CD4-positive, alpha-beta T cell treated with Interferon alpha-2 for 1 hour (primary cell): ENCODE measurements around the gene SLC25A26.

Experiments
- DNase-seq, 2 donors: peaks; one replicate each; pipeline ENCODE4 v3.0.0-alpha.2; 2020 to 2022

SLC25A26 gene

DNA sequence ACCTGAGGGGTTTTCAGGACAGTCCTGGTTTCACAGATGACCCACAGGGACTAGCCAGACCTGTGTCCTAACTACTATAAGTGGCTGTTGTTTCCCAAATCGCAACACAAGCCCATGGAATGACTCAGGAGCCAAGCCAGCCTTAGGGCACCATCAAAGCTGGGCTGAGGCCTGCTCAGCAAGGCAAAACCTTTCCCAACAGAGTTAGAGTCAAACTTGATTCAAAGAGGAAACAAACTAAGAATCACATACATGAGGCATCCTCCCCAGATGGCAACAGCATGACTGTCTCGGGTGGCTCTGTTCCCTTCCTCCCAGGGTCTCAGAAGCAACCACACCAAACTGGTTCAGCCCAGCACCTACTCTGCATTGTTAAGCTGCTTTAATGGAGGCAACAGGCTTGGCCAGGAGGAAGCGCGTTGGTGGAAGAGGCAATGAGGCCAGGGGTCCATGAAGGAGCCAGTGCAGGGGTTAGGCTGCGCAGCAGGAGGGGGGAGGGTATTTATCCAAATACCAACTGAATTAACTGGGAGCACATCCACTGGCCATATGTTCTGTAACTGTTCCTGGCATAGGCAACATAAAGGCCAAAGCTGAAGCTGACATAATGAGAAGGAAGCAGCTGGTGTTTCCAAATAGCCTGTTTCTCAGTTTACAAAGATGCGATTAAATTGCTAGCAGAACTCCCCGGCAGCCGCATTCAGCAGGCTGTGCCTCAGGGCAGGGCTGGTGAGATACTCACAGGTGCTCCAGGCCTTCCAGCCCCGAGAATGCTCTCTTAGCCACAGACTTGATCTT lies 177.6 kb downstream of the SLC25A26 start:
- no peak for DNase-seq

DNA sequence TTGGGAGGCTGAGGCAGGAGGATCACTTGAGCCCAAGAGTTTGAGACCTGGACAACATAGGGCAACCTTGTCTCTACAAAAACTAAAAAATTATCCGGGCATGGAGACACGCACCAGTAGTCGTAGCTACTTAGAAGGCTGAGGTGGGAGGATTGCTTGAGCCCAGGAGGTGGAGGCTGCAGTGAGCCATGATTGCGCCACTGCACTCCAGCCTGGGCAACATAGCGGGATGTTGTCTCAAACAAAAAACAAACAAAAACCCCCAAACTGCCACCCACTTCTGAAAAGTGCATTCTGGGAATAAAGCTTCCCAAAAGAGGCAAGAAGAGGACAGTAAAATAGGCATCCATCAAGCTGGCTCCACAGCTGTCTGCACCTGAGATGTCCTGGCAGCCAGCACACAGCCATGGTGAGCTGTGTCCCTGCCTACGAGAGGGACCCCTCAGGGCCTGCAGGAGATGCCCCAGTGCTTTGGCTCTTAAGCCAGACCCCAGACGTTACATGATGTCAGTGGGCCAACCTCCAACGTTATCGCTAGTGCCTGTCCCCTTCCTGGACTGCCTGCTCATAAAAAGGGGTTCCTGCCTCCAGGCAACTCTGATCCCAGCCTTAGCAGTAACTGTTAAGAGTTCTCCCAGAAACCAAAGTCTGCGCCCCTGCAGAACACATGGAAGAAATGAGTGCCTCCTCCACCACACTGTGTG lies 178.9 kb downstream of the SLC25A26 start:
- DNase-seq: no peak

DNA sequence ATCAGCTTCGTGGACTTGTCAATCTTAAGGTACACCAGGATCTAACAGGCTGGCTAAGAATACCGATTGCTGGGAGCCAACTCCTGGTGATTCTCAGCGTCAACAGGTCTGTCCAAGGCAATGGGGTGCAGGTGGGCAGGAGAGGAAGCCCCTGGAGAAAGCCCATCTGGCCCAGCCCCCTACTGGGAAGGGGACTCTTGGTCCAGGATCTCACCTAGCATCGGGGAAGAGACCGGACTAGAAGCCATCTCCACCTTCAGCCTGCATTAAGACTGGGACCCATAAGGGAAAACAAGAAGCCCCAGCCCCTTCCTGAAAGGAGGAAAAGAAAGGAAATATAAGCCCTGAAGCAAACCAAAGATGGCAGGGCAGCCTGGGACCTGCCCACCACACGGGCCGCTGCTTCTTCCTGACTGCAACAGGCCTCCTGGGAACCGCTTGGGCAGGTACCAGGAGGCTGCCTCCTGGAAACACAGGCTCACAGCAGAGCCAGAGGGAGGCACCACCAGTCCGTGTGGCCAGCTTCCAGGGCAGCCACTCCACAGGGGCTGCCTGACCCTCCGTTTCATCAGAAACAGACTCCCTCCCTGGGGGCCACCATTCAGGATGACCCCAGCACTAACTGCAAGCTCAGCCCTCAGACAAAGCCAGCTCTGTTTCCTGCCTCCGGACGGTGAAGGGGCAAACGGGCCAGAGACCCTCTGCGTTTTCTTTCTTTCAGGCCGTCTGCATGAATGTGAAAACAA lies 179.8 kb downstream of the SLC25A26 start:
- no peak for DNase-seq

DNA sequence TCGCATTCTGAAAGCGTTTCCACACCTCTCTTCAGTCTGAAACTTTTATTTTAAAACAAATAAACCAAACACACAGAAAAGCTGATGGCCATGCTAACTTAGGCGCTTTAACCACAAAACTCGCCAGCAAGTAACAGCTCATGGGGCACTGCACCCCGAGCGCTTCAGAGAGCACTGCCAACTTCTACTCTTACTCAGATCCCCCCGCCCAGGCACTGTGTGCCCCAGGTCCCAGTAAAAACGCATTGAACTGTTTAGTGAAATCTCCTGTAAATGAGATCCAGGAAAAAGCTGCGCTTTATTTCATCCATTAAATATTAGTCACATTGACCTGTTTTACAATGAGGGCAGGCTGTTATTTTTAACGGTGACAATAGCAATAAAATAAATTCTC lies 180.4 kb downstream of the SLC25A26 start:
- DNase-seq: no peak

DNA sequence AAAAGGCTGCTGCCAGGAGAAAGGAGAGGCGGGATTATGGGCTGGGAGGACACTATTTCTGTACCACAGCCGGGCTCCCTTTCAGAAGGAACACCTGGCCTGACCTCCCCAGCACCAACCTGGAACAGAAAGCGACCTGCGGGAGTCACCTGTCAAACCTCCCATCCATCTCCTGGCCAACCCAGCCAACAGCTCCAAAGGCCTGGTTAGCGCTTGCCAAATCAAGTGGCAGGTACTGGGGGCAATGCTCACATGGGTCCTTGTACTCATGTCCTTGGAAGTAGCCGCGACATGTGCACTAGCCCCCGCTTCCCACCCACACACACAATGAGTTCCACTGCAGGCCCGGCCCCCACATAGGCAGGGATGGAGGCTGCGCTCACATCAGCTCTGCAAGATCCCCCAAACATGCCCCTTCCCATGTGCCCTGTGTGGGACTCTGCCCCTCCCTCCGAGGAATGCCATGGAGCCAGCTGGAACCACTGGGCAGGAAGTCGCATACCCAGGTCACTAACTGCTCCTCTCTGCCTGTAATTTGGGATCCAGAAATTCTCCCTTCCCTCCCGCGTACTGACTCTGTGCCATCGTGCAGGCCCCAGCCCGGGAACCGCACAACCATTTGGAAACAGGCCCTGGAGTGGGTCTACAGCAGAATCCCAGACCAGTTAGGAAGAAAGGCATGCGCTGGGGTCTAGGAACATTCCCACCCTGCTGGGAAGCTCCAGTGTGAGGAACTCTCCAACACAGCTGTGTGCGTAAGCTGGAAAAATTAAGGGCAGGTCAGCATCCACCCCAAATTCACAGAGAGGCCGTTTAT lies 181.1 kb downstream of the SLC25A26 start:
- no peak for DNase-seq

DNA sequence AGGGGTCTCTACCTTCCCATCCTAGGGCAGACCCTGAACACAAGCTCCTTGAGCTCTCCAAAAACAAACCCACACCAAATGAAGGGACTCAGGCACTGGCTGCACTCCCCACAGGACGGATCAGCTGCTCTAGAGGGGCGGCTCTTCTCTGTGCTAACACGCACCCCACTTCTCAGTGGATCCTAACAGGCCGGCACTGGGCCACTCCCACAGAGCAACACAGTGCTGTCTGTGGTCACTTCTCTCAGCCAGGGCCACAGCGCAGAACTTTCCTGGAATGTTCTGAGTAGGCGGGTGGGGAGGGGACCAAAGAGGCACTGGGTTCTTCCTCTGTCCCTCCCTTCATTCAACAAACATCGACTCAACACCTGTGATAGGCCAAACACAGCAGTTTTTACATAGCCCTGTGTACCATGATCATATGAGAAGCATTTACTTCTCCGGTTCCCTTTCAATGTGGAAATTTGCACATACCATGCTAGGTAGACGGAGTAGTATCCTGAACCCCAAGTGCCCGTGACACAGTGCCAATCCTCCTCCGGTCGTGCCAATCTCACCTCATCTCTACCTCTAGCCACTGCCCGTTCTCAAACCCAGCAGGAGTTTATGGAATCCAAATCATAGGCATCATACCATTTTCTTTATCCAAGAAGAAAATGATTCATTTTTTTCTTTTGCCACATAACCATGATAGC lies 181.9 kb downstream of the SLC25A26 start:
- no peak for DNase-seq

DNA sequence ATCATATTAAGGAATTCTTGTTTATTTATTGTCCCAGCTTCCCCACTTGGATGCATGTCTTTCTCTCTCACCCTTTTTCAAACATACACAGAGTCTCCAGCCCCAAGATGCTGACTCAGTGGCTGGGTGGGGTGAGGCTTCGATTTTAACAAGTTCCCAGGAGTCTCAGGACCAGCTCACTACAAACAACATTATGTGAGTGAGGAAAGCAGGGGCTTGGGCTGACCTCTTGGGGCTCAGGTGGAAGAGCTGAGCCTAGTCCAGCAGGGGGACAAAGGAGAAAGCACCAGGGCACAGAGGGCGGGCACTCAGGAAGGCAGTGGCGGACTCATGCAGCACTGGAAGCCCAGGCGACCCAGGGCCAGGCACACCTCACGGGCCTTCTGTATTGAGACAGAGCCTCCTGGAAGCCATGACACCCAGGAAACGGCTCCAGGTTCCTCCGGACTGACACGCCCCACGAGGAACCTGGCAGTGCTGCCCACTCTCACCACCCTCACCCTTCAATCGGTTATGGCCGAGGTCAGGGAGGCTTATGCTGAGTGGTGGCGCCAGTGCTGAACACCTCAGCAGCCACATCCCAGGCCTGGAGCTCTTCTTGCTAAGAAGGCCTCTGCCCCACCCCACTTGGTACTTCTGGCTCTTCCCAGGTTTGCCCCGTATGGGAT lies 182.7 kb downstream of the SLC25A26 start:
- DNase-seq: no peak

DNA sequence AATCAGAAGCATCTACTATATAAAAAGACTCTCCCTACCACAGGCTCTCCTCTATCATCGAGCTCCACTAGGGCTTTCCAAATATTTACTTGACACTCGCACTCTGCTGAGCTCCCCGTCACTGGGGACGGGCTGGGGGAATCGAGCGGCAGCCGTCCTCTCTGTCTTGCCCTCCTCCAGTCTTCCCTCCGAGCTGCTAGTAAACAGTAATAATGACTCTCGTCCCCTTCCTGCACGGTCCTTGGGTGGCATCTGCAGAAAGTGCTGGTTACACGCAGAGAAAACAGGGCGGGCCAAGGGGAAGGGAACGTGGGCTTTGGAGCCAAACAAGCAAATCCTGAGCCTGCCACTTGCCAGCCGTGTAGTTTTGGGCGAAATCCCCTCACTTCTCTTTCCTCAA lies 183.4 kb downstream of the SLC25A26 start:
- DNase-seq: no peak

DNA sequence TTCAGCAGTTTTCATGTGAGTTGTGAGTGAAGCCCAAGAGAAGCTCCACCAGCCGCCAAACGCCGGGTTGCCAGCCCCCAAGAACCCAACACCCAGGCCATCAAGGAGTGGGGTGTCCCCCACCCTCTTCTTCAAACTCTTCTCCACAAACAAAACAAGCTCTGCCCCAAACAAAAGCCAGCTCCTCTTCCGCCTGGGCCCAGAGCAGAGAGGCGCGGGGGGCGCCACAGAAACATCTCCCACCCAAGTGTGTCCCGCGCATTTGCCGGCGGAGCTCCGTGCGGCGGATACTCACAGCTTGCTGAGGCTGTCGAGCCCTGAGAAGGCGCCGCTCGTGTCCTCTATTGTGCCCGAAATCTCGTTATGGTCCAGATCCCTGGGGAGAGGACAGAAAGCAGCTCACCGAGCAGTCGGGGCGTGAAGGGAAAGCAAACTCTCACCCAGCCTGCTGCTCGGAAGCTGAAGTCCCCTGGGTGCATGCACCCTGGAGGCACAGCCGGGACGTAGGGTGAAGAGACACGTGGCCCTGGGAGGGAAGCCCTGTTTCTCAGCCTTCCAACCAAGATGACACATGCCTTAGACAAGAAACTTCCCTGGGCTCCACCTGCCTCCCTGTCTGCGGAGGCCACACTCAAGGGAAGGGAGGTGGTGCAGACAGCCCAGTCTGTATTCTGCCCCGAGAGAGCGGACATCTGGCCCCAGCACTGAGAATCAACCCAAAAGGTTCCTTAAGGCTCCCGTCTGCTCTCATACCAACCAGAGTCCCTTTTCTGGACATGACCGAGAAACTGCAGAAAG lies 184.3 kb downstream of the SLC25A26 start:
- DNase-seq: no peak

DNA sequence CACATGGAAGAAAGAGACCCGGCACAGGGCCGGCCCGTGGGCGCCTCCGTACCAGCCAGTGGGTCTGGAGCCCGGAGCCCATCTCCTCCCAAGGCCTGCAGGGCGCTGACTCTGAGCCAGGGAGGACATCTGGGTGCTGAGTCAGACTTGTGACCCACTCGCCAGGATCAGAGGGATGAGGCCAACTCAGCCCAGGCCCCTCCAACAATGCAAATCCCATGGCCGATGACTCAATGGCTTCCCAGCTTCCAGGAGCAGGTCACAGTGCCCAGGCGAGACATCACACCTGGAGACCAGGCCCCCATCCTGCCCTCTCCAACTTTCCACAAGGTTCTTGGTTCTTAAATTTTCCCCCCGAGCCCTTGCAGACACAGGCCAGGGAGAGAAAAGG lies 184.9 kb downstream of the SLC25A26 start:
- DNase-seq: no peak

DNA sequence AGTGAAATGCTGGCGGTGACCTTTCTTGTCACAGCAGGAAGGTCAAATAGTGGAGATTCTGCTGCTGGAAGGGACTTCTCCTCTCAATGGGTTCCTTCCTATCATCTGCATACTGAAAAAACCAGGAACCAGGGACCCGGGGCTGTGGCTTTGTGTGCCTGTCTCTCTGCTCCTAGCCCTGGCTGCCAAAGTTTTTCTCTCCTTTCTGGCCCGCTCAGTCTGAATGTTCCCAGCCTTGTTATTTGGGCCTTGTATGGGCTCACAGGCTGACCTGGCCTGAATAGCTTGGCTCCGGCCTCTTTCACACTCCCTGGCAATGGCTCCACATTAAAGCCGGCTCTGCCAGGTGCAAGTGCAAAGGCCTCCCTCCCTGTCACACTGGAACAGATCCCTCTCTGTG lies 185.4 kb downstream of the SLC25A26 start:
- no peak for DNase-seq

DNA sequence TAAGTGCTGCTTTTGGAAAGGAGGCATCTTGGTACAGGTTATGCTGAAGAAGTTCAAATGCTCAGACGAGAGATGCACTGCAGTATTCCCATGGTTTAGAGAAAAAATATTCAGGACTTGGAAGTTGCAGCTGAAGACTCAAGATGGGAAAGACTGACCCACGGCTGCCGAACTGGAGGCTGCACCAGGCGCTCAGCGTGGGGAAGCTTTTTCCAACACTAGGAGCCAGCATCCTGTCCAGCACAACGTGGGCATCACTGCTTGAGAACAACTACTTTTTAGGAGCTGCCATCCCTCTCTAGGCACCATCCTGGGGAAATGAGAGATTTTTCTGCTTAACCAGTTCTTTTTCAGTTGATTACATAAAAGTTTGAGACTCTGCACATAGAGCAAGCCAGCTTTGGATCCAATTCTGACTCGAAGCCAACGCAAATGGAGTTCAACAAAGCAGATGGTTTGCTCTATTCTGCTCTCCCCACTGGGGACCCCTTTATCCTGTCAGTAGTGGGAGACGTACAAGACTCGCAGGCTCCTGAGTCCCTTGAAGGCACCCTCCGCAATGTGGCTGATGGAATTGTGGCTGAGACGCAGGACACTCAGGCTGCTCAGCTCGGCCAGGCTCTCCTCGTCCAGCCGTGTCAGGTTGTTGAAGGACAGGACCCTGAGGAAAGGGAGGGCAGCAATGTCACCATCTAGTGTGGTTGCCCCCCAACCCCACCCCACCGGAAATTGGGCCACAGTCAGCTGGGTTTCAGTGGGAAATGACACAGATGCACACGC lies 186.2 kb downstream of the SLC25A26 start:
- DNase-seq: no peak

DNA sequence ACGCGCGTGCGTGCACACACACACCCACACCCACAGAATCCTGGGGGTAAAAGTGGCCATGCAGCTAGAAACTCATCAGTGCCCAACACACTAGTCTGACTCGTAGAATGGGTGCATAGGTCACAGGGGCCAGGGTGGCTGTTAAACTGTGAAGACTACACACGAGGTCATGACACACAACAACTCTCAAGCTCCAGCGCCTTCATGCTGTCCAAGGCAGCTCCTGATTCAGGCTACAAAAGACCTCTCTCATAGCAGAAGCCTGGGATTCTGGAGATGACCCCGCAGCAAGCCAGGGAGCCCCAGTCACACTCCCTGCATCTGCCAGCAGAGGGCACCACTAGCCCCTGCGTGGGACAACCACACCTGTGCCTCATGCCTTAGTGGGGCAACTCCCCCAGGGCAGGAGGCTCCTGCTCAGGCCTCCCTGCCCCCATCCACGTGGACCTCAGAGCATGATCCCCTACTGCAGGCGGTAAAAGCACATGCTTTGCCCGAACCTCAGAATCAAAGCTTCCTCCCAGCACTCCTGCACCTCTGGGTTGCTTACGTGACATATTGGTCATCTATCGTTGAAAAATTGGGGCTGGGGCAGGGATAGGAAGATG lies 186.9 kb downstream of the SLC25A26 start:
- DNase-seq: peak; percentile 58 to 77

DNA sequence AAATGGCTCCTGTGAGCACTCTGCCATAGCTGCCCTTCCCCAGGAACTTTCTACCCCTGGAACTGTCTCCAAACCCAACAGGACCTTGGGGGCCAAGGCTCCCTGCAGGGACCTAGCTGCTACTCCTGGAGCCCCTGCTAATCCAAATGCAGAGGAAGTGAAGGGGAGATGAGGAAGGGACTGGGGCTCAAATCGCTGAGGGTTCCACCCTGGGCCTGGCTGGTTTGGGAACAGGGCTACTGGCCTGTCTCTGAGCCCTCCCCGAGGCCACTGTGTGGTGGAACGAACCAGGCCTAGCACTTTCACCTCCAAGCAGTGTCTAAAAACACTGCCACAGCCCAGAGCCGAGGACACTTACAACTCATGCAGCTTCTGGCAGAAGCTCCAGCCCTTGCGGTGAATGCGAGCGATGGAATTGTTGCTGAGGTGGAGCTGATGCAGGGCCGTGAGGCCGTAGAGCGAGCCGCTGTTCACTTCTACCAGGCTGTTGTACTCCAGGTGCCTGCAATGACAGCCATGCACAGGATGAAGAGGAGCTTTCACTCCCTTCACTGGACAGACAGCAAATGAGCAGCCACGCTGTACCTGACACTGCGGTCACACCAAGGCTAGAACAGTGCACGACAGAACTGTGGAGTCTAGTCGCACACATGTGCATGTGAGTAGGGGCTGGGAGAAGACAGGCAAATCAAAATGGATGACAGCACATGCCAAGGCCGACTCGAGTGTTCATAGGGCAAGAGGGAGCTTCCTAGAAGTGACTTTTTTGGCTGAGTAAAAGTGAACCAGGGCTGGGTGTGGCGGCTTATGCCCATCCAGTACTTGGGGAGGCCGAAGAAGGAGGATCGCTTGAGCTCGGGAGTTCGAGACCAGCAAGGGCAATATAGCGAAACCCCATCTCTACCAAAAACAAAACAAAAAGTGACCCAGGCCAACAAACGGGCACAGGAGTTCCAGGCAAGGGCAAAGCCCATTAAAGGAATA lies 189.3 kb downstream of the SLC25A26 start:
- no peak for DNase-seq

DNA sequence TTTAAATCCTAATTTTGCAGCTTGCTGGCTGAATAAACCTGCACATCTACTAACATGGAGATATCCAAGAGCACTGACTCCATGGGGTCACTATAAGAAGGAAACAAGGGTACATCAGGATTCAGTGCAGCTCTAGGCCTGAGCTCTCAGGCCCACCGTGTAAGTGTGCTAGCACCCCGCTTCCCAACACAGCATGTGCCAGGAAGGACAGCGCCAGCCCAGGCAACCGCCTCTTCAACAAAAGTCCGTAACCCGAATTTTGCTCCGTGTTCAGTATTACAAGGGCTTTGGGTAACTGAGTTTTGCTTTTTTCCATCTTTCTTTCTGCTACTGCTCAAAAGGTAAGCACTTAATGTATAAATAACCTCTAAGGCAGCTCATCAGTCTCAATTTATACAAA lies 190.2 kb downstream of the SLC25A26 start:
- DNase-seq: no peak

DNA sequence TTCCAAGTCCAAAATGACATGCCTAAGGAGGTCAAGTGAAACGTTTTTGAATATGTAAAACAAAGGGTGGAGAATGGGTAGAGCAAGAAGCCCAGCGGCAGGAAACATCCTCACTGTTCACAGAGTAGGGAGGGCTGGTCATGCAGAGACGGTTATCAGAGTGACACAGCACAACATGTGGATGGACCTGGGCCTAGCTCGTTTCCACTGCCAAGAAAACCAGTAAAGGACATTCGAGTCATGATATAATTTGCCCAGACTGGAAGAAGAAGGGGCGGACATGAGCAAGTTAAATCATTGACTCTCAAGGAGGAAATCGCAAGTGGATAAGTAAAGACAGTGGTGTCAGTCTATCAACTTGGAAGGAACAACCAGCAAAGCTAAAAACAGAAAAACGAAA lies 190.7 kb downstream of the SLC25A26 start:
- DNase-seq: no peak

DNA sequence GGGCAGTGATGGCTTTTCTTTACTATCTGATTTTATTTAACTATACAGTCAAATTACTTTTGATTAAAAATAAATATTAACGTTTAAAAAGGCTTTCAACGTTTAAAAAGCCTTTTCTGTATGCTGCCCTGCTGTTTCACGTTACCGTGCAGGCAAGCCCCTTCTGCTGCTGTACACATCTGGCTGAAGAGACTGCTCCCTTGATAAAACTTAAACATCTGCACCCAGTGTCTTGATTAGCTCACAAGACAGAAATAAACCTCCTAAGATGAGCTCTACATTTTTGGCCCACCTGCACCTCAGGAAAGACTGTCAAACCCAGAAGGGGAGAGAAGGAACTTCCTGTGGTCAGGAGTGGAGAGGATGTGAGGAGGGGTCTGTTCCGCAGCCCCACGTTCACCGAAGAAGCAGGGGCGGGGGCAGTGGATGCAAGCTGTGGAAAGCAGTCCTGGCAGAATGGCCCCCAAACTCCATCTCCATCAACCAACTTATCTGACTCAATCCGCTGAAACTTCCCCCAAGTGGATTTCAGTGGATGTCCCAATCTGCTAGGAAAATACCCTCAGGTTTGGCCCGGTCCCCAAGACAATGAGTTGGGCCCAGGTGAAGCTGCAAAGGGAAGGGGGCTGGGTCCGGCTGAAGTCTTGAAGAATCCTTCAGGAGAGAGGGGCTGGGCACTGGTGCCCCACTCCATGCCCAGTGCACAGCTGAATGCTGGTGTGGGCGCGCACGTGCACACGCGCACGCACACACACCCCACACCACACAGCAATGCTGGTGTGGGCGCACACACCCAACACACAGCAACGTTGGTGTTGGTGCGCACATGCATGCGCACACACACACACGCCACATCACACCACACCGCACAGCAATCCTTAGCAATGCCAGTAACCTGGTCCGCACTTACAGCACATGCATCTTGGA lies 191.4 kb downstream of the SLC25A26 start:
- no peak for DNase-seq
